Measurements from ENCODE around the gene PTCD3. TPM values are rescaled to one million over a fixed set of nuclear protein-coding genes. Genes with fewer than 3 reads are reported as not detected.

The PTCD3 gene
- total and polyA plus RNA-seq, 2 donors (not counting 1 experiment from before 2014, with no cell fraction given), result 58.6 to 66.9 TPM

- peak; percentile 28 to 45 for DNase-seq (ENCODE audit: low read depth in 2 of 2)
- Histone ChIP-seq H3K4me1 (ENCODE audit: control insufficient read depth, extremely low read depth, insufficient read depth, low read length) (peaks cover 2% of the 10 kb centered on the region), H3K4me3 (replicated peaks in 1 of 4; ENCODE audit: control extremely low read depth in 1 of 4, insufficient read depth in 1 of 4, low read depth in 3 of 4, low read length in 4 of 4) (no peak overlapping the region), H3K9ac (ENCODE audit: insufficient read depth, low read length) (no peak overlapping the region), H3K79me2 (ENCODE audit: control insufficient read depth, insufficient read depth, low read length) (no peaks in the 10 kb centered on the region), H3K27ac (ENCODE audit: insufficient read depth, low read length) (no peak overlapping the region), H2AFZ (ENCODE audit: low read length) (no peak overlapping the region), H3K27me3 (ENCODE audit: control insufficient read depth, insufficient read depth, low read length) (no peaks in the 10 kb centered on the region), H3K36me3 (ENCODE audit: control insufficient read depth, insufficient read depth, low read length) (peaks cover 44% of the 10 kb centered on the region), H3K4me2 (ENCODE audit: extremely low read depth, insufficient read depth, low read length) (no peak overlapping the region), H3K9me3 (ENCODE audit: control insufficient read depth, insufficient read depth, low read depth, low read length) (no peaks in the 10 kb centered on the region), H4K20me1 (ENCODE audit: control insufficient read depth, extremely low read depth, insufficient read depth, low read length) (no peaks in the 10 kb centered on the region)
- TF ChIP-seq CTCF (conservative IDR thresholded peaks at IDR 0.05 in 1 of 2, IDR thresholded peaks at IDR 0.05 in 1 of 2; ENCODE audit: low read depth in 1 of 2, low read length in 2 of 2) (no peak), EZH2 (IDR thresholded peaks at IDR 0.05; ENCODE audit: low read length, missing control alignments) (no peak)
Measured at GRCh38 chr2:86072271-86072858, 33.7 kb upstream of the PTCD3 start.

- TF ChIP-seq EZH2 (IDR thresholded peaks at IDR 0.05; ENCODE audit: low read length, missing control alignments), result no peak
- no peak for TF ChIP-seq CTCF (conservative IDR thresholded peaks at IDR 0.05 in 1 of 2, IDR thresholded peaks at IDR 0.05 in 1 of 2; ENCODE audit: low read depth in 1 of 2, low read length in 2 of 2)
- peaks cover 2% of the 10 kb centered on the region for H3K4me1 ChIP-seq (ENCODE audit: control insufficient read depth, extremely low read depth, insufficient read depth, low read length)
- H3K27me3 ChIP-seq (ENCODE audit: control insufficient read depth, insufficient read depth, low read length), result no peaks in the 10 kb centered on the region
- no peak overlapping the region for H3K4me3 ChIP-seq (replicated peaks in 1 of 4; ENCODE audit: control extremely low read depth in 1 of 4, insufficient read depth in 1 of 4, low read depth in 3 of 4, low read length in 4 of 4)
- no peaks in the 10 kb centered on the region for H3K9me3 ChIP-seq (ENCODE audit: control insufficient read depth, insufficient read depth, low read depth, low read length)
- no peak overlapping the region for H3K27ac ChIP-seq (ENCODE audit: insufficient read depth, low read length)
- no peaks in the 10 kb centered on the region for H3K79me2 ChIP-seq (ENCODE audit: control insufficient read depth, insufficient read depth, low read length)
- DNase-seq (ENCODE audit: low read depth in 2 of 2), result no peak
- H3K36me3 ChIP-seq (ENCODE audit: control insufficient read depth, insufficient read depth, low read length), result peaks cover 42% of the 10 kb centered on the region
- no peak overlapping the region for H2AFZ ChIP-seq (ENCODE audit: low read length)
- H3K9ac ChIP-seq (ENCODE audit: insufficient read depth, low read length), result no peak overlapping the region
- no peaks in the 10 kb centered on the region for H4K20me1 ChIP-seq (ENCODE audit: control insufficient read depth, extremely low read depth, insufficient read depth, low read length)
- H3K4me2 ChIP-seq (ENCODE audit: extremely low read depth, insufficient read depth, low read length), result no peak overlapping the region
Measured at GRCh38 chr2:86073225-86073624, 32.8 kb upstream of the PTCD3 start.

GRCh38 chr2:86074256-86074655 lies 31.8 kb upstream of the PTCD3 start:
- no peaks in the 10 kb centered on the region for H4K20me1 ChIP-seq (ENCODE audit: control insufficient read depth, extremely low read depth, insufficient read depth, low read length)
- no peaks in the 10 kb centered on the region for H3K79me2 ChIP-seq (ENCODE audit: control insufficient read depth, insufficient read depth, low read length)
- H3K4me1 ChIP-seq (ENCODE audit: control insufficient read depth, extremely low read depth, insufficient read depth, low read length), result no peaks in the 10 kb centered on the region
- H3K27ac ChIP-seq (ENCODE audit: insufficient read depth, low read length), result no peak overlapping the region
- H3K4me3 ChIP-seq (replicated peaks in 1 of 4; ENCODE audit: control extremely low read depth in 1 of 4, insufficient read depth in 1 of 4, low read depth in 3 of 4, low read length in 4 of 4), result no peak overlapping the region
- H3K9ac ChIP-seq (ENCODE audit: insufficient read depth, low read length), result no peak overlapping the region
- TF ChIP-seq CTCF (conservative IDR thresholded peaks at IDR 0.05 in 1 of 2, IDR thresholded peaks at IDR 0.05 in 1 of 2; ENCODE audit: low read depth in 1 of 2, low read length in 2 of 2) (no peak), EZH2 (IDR thresholded peaks at IDR 0.05; ENCODE audit: low read length, missing control alignments) (no peak)
- H3K4me2 ChIP-seq (ENCODE audit: extremely low read depth, insufficient read depth, low read length), result no peak overlapping the region
- peaks cover 41% of the 10 kb centered on the region for H3K36me3 ChIP-seq (ENCODE audit: control insufficient read depth, insufficient read depth, low read length)
- DNase-seq (ENCODE audit: low read depth in 2 of 2), result no peak
- H3K27me3 ChIP-seq (ENCODE audit: control insufficient read depth, insufficient read depth, low read length), result no peaks in the 10 kb centered on the region
- no peak overlapping the region for H2AFZ ChIP-seq (ENCODE audit: low read length)
- no peaks in the 10 kb centered on the region for H3K9me3 ChIP-seq (ENCODE audit: control insufficient read depth, insufficient read depth, low read depth, low read length)
